Hindlimb muscle (tissue), 1 donor: ENCODE results near the gene TK1. TPM values are rescaled to one million over a fixed set of nuclear protein-coding genes. Genes with fewer than 3 reads are reported as not detected.

ENCODE experiments used
- DNase-seq: peaks from one replicate; pipeline ENCODE4 v3.0.0-alpha.2; 2013
- polyA plus RNA-seq: library from polyadenylated mRNA; unstranded; fragments of 120-200 nt; gene quantifications from one replicate; pipeline ENCODE4 v1.2.1, GENCODE V29; 2013; ENCODE audit not compliant: insufficient read length

Gene TK1
- polyA plus RNA-seq, 1 donor, result 19.7 TPM

DNA sequence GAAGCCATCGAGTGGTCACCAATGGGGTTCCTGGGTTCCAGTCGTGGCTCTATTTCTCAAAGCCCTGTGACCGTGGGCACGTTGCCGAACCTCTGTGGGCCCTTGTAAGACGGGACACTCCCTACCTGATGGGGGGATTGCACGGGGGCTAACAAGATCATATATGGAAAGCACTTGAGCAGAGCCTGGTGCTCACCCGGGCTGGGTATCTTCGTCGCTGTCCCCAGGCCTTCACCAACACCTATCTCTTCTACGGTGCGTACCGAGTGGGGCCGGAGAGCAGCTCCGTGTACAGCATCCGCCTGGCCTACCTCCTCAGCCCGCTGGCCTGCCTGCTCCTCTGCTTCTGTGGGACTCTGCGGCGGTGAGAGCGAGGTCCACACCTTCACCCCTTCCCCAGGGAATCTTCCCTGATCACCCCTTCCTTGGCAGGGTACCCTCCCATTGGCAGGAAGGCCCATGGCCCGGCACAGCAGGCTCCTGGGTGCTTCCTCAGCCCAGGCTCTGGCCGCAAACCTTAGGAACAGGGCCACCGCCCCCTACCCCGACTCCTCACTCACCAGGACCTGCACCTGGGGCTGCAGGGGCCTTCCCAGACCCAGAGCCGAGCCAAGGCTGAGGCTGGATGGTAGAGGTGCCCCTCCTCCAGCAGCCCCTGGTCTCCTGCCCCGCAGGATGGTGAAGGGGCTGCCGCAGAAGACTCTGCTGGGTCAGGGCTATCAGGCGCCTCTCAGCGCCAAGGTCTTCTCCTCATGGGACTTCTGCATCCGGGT lies 53.5 kb downstream of the TK1 start:
- DNase-seq, result no peak

DNA sequence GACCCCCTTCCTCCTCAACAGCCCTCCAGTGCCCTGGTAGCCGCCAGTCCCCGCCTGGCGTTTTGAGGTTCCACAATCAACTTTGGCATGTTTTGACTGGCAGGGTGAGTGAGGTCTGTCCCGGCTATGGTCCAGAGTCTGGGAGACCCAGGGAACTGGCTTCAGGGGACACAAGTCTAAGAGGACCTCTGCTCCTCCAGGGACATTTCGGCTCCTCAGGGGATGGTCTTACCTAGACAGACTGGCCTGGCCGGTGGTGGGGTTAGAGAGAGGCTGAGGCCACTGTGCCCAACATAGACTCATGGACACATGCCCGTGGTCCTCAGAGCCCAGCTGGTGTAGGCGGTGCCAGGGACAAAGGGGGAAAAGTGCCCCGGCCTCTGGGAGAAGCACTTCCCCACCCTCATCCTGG lies 54.1 kb downstream of the TK1 start:
- no peak for DNase-seq

DNA sequence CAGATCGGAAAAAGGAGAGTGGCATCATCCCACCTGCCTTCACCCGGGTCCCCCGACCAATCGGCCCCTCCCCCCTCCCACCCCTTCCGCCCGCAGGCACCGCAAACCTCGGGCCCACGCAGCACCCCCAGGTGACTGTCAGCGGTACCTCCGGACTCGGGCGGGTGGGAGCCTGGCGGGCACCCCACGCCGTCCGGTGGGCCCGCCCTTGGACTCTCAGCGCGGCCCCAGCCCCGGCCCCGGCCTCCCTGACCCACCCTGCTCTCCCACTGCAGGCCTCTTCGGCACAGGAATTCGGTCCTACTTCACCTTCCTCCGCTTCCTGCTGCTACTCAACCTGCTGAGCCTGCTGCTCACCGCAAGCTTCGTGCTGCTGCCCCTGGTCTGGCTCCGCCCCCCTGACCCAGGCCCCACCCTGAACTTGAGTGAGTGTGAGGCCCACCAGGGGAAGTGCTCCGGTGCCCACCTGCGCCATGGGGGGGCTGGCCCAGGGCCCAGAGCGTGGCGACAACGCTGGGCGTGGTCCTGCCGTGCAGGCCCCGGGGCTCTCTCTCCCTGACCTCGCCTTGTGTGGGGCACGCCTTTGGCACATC lies 54.7 kb downstream of the TK1 start:
- no peak for DNase-seq

DNA sequence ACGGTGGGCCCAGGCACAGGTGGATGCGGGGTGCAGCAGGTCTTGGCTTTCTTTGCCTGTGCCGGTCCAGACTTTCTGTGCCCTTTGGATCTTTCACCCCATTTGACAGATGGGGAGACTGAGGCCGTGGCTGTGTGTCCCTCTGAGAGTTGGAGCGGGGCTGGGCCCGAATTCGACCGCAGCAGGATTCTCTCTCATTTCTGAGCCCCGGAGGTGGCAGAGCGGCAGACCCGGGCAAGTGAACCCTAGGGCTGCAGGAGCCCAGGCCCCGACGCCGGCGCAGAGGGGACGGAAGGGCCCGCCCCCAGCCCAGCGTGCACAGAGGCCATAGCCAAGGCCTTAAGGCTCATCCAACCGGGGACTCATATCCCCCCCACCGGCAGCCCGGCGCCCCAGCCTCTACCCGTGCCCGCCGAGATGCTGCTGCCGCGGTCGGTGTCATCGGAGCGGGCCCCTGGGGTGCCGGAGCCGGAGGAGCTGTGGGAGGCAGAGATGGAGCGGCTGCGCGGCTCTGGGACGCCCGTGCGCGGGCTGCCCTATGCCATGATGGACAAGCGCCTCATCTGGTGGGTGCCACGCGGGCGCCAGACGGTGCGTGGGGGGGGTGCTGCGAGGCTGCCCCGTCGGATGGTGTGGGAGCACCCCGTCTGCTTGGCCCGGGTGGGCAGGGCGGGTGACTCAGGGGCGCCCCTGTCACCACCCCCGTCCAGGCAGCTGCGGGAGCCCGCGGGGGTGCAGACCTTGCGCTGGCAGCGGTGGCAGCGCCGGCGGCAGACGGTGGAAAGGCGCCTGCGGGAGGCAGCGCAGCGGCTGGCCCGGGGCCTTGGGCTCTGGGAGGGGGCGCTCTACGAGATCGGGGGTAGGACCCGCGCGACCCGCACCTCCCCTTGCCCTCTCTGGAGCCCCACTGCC lies 55.4 kb downstream of the TK1 start:
- no peak for DNase-seq

DNA sequence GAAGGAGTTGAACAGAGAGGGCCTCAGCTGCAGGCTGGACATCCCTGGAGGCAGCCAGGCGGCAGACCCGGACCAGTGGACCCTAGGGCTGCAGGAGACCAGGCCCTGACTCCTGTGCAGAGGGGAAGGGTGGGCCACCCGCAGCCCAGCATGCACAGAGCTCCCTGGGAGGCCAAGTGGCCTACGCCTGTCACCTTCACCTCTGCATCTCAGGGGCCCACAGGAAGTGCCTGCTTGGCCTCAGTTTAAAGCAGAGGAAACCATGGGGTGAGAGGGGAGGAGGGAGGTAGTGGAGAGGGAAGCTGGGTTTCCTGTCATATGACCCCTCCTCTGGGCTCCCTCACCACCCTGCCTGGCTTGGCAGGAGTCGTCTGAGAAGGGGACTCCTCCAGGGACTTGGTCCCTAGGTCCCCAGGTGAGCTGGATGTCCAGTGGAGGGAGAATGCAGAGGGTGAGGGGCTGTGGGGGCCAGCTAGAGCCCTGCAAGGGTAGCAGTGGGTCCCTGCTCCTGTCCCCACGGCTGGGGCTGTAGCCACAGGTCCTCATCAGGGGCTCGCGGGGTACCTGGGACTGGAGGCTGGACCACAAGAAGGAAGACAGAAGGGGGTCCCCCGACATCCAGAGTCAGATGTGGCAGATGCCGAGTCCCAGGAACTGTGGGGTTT lies 56.3 kb downstream of the TK1 start, which contains the start of gene TMC8:
TMC8 (plus strand) TSS at position 335 of the 665 bp plus-strand sequence. CDS start 818 bp downstream, outside the sequence.
- DNase-seq, result no peak

DNA sequence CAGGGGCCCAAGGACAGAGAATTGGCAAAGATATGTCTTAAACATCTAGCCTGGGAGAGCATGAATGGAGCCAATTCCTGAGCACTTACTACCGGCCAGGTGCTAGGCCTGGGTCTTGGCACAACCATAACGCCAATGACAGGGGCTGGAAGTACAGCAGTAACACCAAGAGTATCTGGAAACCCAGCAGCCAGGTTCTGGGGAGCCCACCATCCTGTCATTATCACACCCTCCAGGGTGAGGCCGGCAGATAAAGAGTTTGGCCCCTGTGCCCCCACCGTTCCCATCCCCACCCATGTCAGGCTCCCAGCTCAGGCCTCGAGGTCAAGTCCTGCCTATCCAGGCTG lies 56.8 kb downstream of the TK1 start:
- DNase-seq, result no peak

DNA sequence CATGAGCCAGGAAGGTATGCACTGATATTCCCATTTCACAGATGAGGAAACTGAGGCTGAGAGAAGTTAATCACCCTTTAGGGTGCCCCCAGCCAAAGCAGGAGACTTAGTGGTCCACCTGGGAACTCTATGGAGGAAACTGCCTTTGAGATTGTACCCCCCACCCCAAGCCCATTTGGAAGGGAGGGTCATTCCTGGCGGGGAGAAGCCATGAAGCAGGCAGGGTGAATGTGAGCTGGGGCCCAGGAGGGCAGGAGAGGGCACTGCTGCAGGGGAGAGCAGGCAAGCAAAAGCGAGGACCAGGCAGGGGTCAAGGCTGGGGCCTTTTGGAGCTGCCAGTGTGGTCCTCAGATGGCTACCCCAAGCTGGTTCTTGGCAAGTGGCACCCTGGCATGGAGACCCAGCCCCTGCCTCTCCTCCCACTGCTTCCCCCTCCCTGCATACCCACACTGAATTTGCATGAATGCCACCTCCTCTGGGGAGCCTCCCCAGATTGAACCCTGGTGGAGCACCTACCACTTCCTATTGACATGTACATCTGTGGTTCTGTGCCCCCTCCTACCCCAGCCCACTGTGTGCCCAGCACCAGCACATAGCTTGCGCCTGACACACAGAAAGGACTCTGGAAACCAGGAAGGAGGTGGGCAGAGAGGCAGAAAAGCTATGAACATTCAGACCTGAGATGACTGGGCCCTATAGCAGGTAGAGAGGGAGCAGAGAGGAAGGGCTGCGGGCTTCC lies 57.3 kb downstream of the TK1 start:
- DNase-seq, result no peak

DNA sequence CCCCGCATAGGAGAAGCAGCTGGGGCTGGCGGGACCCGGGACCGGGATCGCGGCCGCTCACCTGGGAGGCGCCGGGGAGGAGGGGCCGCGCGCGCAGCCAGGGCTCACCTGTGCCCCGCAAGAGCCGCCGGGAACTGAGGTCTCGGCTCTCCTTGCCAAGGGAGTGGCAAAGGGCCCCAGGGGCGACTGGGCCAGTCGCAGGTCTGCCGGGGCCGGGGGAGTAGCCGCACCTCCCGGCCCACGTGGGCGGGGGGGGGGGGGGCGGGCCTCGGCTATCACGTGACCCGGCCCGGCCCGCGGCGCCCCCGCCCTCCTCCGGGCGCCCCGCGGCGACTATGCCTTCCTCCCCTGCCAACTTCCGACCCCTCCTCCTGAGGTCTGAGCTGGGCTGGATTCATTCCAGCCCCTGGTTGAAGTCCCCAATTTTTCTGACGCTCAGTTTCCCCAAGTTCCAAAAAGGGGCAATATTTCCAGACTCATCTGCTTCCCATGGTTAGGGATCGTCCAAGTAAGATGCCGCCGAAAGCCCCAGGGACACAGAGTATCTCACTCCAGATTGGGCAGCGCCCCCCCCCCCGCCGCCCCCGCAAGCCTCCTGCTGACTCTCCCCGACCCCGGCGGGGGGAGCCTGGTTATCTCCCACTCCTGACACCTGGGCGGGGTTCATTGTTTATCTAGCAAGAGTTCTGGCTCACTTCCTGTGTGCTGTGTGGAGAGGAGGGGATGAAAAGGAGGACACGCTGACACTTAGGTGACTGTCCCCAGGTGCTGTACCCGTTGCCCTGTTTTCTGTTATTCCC lies 58.1 kb downstream of the TK1 start, which contains the start of gene TMC6:
TMC6 (minus strand) TSS at position 205 of the 800 bp plus-strand sequence. CDS start 1,923 bp downstream, outside the sequence.
- DNase-seq, result no peak

DNA sequence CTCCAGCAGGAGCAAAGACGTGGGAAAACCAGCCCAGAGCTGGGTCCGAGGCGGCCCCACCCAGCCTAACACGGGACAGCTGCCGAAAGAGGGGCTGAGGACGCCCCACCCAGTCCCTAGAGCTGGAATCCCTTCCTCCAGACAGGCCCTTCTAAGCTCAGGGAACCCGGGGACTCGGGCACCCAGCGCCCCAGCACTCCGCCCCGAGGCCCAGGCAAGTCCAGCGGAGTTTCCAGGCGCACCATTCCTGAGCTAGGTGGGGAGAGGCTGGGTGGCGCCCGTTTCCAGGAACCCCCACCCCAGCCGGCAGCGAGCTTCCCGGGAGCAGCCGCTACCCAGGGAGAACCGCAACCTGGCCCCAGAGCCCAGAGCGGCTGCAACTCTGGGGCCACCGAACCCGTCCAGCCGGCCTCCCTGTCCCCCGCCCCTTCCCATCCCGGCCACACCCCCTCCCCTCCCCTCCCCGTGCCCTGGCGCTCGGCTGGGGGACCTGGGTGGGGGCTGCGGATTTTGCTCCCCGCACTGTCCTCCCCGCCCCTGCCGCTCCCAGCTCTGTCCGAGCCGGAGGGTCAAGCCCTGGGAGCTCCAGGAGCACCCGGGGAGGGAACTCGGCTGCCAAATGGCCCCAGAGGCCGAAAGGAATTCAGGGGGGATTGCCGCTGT lies 58.8 kb downstream of the TK1 start:
- no peak for DNase-seq

DNA sequence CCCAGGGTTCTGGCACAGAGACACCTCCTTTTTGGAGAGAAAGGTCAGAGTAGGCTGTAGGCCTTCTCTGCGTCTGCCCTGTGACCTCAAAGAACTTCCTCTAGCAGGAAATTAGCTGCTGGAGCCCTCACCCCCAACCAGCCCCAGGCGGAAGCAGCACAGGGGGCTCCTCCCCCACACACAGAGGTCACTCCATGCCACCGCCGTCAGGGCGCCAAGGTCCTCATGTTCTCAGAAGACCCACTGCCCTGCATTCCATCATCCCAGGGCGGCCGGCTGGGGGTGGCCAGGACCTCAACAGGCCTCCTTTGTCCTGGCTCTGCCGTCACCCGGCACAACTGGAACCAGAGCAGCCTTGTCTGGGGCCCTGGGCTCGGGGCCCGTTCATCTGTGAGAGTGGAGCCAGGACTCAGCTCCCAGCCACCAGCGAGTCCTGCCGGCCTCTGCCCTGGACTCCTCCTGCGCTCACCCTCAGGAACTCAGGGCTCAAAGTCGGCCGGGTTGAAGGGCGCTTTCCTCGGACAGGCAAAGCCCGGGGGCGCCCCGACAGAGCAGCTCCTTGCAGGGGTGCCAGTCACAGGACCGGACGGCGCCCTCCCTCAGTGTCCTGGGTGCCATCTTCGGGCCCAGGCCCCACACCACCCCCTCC lies 59.5 kb downstream of the TK1 start:
- no peak for DNase-seq

DNA sequence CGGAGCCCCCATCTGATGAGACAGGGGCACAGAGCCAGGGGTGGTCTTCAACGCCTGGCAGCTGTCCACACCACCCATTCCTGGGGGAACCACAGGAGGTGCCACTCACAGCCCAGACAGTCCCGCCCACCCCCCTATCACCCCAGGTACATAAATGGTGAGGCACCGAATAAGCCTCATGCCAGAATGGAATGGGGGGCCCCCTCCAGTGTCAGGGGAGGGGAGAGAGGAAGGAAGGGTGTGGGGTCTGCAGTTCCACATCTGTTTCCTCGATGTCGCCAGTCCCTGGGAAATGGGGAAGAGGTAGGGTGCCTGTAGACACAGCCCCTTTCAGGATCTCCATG lies 60.0 kb downstream of the TK1 start:
- DNase-seq, result no peak

DNA sequence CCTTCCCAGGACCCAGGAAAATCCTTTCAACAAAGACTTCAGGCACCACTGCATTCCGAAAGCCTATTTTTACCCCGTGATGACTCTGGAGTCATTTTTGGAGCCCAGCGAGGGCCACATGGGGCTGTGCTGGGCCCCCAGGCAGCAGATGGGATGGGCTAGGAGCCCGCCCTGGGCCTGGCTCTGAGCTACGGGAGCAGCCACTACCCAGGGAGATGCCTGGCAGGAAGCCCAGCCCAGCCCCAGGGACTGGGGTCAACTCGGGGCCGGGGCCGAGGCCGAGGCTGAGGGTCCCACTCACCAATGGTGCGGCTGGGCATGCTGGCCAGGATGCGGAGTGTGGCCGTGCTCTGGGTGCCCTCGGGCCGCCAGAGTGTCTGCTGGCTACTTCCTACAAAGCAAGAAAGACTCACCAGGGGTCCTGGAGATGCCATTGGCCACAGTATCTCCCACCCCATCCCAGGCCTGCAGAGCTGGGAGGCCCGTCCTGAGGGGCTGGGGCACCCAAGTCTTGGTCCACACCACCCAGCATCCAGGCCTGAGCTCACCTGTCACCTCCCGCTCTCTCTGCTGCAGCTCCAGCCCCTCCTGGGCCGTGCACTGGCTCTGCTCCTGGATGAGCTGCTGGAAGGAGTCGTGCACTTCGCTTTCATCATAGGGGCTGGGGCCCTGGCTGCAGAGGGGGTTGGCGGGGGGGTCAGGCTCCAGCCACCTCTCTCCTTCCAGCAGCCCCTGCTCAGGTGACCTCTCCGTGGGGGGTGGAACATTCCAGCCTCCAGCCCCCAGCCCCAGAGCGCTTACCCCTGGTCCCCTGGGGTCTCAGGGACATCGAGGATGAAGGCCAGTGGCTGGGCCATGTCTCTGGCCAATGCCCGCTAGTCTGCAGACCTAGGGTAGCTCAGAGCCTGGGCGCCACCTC lies 60.6 kb downstream of the TK1 start:
- DNase-seq, result no peak

DNA sequence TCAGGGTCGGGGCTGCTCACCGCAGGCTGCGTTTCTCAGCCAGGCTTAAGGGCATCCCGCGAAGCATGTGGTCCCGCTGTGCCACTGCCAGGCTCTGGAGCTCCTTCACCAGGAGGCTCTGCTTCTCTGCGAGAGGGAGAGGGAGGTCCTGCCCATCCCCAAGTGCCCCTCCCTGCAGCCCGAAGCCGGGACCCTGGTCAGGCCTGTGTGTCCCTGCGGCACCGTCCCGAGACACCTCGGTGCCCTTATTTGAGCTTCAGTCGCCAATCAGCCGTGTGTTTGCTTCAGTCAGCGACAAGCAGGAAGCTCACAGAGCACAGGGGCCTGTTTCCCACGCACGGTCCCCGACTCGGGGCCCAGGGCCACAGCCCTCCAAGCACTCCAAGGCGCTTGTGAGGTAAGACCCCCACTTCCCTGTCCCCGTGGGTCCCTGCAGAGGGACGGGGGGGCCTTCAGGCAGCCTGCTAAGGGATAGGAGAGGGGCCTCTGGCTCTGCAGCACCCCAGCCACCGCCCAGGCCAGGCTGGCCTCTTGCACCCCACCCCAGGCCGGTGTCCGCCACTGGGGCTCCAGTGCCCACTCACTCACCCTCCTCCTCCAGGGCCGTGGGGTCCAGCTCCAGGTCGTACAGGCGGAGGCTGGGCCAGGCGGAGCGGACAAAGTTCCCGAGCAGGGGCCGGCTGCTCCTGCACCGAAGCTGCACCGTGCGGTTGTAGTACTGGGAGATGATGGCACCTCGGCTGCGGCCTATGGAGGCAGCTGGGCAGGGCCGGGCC lies 61.5 kb downstream of the TK1 start:
- DNase-seq, result no peak

DNA sequence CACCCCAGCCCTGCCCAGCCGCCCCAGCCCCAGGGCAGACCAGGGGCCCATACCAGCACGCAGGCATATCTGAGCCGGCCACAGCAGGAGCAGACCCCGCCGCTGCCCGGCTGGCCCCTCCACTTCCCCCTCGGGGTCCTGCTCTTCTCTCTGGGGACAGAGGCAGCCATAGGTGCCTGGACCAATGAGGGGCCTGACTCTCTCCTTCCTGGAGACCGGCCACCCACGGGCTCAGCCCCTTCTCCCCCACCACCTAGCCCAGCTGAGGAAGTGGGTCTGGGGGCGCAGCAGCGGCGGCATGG lies 62.1 kb downstream of the TK1 start:
- DNase-seq, result no peak
